ENCODE data around the gene STON2.

STON2 gene

GRCh38 chr14:81314443-81315175, 85.5 kb downstream of the STON2 start:
- H3K4me1 ChIP-seq (ENCODE audit: insufficient read depth, low read length) = peaks cover 54% of the 10 kb centered on the region
- H3K9me3 ChIP-seq (ENCODE audit: insufficient read depth, low read depth, low read length) = no peaks in the 10 kb centered on the region
- 70% methylated on average over 2 of the region's 4 CpGs for WGBS
- H3K27ac ChIP-seq (ENCODE audit: low read depth, low read length) = peak overlapping the region; percentile 94
- H3K27me3 ChIP-seq (ENCODE audit: insufficient read depth, low read length) = no peaks in the 10 kb centered on the region
- peak overlapping the region; percentile 65; the same call in 1 of the 2 replicates for H3K9ac ChIP-seq (ENCODE audit: low read depth, low read length)
- H3K4me3 ChIP-seq (ENCODE audit: low read length) = no peak overlapping the region
- no peaks in the 10 kb centered on the region for H3K36me3 ChIP-seq (ENCODE audit: insufficient read depth, low read length)

- WGBS = 98% methylated on average over 2 of the region's 3 CpGs
- Histone ChIP-seq H3K27me3 (ENCODE audit: insufficient read depth, low read length) (no peaks in the 10 kb centered on the region), H3K9me3 (ENCODE audit: insufficient read depth, low read depth, low read length) (no peaks in the 10 kb centered on the region), H3K27ac (ENCODE audit: low read depth, low read length) (no peak overlapping the region), H3K36me3 (ENCODE audit: insufficient read depth, low read length) (no peaks in the 10 kb centered on the region), H3K4me1 (ENCODE audit: insufficient read depth, low read length) (peaks cover 54% of the 10 kb centered on the region), H3K9ac (ENCODE audit: low read depth, low read length) (no peak overlapping the region), H3K4me3 (ENCODE audit: low read length) (no peak overlapping the region)
Observed at GRCh38 chr14:81313775-81314429, 86.2 kb downstream of the STON2 start.

DNA sequence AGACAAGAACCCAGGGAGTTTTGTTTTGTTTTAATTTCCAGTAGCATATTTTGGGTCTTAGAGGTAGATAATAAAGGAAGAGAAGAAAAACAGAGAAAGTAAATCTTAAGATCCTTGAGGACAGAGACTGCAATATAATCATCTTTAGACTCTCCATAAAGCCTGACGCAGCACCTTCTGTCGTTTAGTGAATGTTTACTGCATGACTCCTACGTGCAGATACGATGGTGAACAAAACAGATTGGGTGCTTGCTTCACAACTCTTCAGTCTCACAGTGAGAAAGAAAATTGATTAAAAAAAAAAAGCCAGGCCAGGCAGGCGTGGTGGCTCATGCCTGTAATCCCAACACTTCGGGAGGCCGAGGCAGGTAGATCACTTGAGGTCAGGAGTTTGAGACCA, 86.9 kb downstream of the STON2 start:
- Histone ChIP-seq H3K27me3 (ENCODE audit: insufficient read depth, low read length) (no peaks in the 10 kb centered on the region), H3K9me3 (ENCODE audit: insufficient read depth, low read depth, low read length) (no peaks in the 10 kb centered on the region), H3K4me3 (ENCODE audit: low read length) (no peak overlapping the region), H3K4me1 (ENCODE audit: insufficient read depth, low read length) (peaks cover 54% of the 10 kb centered on the region), H3K27ac (ENCODE audit: low read depth, low read length) (no peak overlapping the region), H3K36me3 (ENCODE audit: insufficient read depth, low read length) (no peaks in the 10 kb centered on the region), H3K9ac (ENCODE audit: low read depth, low read length) (no peak overlapping the region)
- WGBS = 78% methylated on average over 7 of the region's 7 CpGs

DNA sequence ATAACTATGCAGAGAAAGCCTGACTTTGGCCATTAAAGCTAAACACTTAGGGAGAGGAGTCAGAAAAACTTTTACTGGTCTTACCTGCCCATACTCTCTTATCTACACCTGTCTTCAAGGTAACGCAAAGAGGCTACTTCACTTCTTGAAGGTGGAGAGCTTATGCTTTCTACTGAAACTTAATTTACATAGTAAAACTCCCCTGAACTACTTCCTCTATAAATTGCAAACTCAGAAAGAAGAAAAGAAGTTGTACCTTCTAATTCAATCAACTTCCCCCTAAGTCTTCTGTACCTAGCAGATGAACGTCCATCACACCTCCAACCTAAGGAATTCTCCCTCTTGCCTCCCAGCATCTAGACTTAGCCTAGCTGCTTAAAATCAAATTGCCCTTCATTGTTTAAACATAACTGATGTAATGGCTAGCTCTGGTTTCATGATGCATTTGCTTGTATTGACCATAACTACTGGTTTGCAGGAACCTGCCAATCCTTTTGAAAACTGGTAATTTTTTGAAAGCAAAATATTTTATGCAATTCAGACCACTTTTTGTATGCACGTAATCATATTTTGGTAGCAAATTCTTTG, 87.7 kb downstream of the STON2 start:
- Histone ChIP-seq H3K27ac (ENCODE audit: low read depth, low read length) (no peak overlapping the region), H3K36me3 (ENCODE audit: insufficient read depth, low read length) (no peaks in the 10 kb centered on the region), H3K4me3 (ENCODE audit: low read length) (no peak overlapping the region), H3K27me3 (ENCODE audit: insufficient read depth, low read length) (no peaks in the 10 kb centered on the region), H3K4me1 (ENCODE audit: insufficient read depth, low read length) (peaks cover 60% of the 10 kb centered on the region), H3K9ac (ENCODE audit: low read depth, low read length) (no peak overlapping the region), H3K9me3 (ENCODE audit: insufficient read depth, low read depth, low read length) (no peaks in the 10 kb centered on the region)
- 83% methylated on average over 3 of the region's 3 CpGs for WGBS

- Histone ChIP-seq H3K9ac (ENCODE audit: low read depth, low read length) (no peak overlapping the region), H3K4me1 (ENCODE audit: insufficient read depth, low read length) (peaks cover 65% of the 10 kb centered on the region), H3K4me3 (ENCODE audit: low read length) (no peak overlapping the region), H3K27ac (ENCODE audit: low read depth, low read length) (no peak overlapping the region), H3K36me3 (ENCODE audit: insufficient read depth, low read length) (no peaks in the 10 kb centered on the region), H3K9me3 (ENCODE audit: insufficient read depth, low read depth, low read length) (no peaks in the 10 kb centered on the region), H3K27me3 (ENCODE audit: insufficient read depth, low read length) (no peaks in the 10 kb centered on the region)
- 91% methylated on average over 4 of the region's 5 CpGs for WGBS
Observed at GRCh38 chr14:81311778-81312177, 88.3 kb downstream of the STON2 start.

DNA sequence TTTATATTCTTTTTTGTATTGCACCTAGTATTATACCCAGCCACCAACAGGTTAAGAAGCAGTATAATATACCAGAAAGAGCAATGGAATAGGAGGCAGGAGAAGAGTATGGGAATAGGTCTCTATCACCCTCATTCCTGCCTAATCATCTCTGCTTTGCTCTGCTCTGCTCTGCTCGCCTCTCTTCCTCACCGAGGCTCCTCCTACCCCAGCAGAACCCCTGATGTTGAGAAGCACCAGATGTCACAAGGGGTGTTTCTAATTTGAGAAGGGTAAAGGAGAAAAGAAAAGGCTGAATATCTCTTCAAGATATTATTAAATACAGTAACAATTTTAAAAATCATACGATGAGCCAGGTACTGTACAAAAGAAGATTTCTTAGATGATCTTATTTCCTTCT, 89.0 kb downstream of the STON2 start:
- Histone ChIP-seq H3K36me3 (ENCODE audit: insufficient read depth, low read length) (no peaks in the 10 kb centered on the region), H3K27me3 (ENCODE audit: insufficient read depth, low read length) (no peaks in the 10 kb centered on the region), H3K4me3 (ENCODE audit: low read length) (no peak overlapping the region), H3K9me3 (ENCODE audit: insufficient read depth, low read depth, low read length) (no peaks in the 10 kb centered on the region), H3K4me1 (ENCODE audit: insufficient read depth, low read length) (peaks cover 64% of the 10 kb centered on the region), H3K9ac (ENCODE audit: low read depth, low read length) (no peak overlapping the region), H3K27ac (ENCODE audit: low read depth, low read length) (no peak overlapping the region)
- 40% methylated on average over 3 of the region's 3 CpGs for WGBS

DNA sequence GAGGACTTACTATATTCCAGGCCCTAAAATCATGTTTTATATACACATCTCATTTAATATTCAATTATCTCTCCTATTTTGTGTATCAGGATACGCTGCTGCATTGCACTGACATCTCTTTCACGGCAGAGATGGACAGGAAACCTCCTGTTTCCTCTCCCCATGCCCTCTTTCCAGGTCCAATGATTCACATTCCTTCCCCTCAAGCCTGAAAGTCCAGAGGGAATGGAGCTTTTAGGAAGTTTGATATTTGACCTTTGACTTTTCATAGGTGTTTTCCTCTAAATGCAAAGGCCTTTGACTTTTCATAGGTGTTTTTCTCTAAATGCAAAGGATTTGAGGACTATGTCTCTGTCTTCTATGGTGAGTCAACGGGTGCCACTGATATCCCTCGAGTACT, 89.5 kb downstream of the STON2 start:
- Histone ChIP-seq H3K4me1 (ENCODE audit: insufficient read depth, low read length) (peaks cover 61% of the 10 kb centered on the region), H3K27me3 (ENCODE audit: insufficient read depth, low read length) (no peaks in the 10 kb centered on the region), H3K4me3 (ENCODE audit: low read length) (no peak overlapping the region), H3K9ac (ENCODE audit: low read depth, low read length) (no peak overlapping the region), H3K36me3 (ENCODE audit: insufficient read depth, low read length) (no peaks in the 10 kb centered on the region), H3K27ac (ENCODE audit: low read depth, low read length) (no peak overlapping the region), H3K9me3 (ENCODE audit: insufficient read depth, low read depth, low read length) (no peaks in the 10 kb centered on the region)
- 71% methylated on average over 4 of the region's 4 CpGs for WGBS

DNA sequence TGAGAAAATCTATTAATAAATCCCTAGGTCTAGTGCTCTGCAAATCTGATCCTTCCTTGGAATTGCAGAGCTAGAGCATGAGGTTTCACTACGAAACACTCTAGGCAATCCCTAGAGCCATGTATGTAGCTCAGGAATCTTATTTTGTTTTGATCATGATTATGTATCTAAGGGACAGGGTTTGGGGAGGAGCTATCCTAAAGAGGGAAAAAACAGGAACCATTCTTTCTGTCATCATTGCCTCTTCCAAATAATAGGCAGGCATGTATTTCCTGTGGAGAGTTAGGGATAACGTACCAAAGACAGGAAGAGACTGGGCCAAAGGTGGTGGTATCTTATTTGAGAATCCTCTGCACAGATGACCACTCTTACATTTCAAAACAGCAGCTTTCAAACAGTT, 90.6 kb downstream of the STON2 start:
- peaks cover 58% of the 10 kb centered on the region for H3K4me1 ChIP-seq (ENCODE audit: insufficient read depth, low read length)
- no peaks in the 10 kb centered on the region for H3K9me3 ChIP-seq (ENCODE audit: insufficient read depth, low read depth, low read length)
- no peaks in the 10 kb centered on the region for H3K27me3 ChIP-seq (ENCODE audit: insufficient read depth, low read length)
- 97% methylated on average over 1 of the region's 2 CpGs for WGBS
- no peak overlapping the region for H3K4me3 ChIP-seq (ENCODE audit: low read length)
- H3K9ac ChIP-seq (ENCODE audit: low read depth, low read length) = no peak overlapping the region
- no peaks in the 10 kb centered on the region for H3K36me3 ChIP-seq (ENCODE audit: insufficient read depth, low read length)
- H3K27ac ChIP-seq (ENCODE audit: low read depth, low read length) = no peak overlapping the region

- no peaks in the 10 kb centered on the region for H3K36me3 ChIP-seq (ENCODE audit: insufficient read depth, low read length)
- WGBS = 98% methylated on average over 2 of the region's 3 CpGs
- H3K27me3 ChIP-seq (ENCODE audit: insufficient read depth, low read length) = no peaks in the 10 kb centered on the region
- no peak overlapping the region for H3K4me3 ChIP-seq (ENCODE audit: low read length)
- H3K9ac ChIP-seq (ENCODE audit: low read depth, low read length) = no peak overlapping the region
- H3K27ac ChIP-seq (ENCODE audit: low read depth, low read length) = no peak overlapping the region
- no peaks in the 10 kb centered on the region for H3K9me3 ChIP-seq (ENCODE audit: insufficient read depth, low read depth, low read length)
- H3K4me1 ChIP-seq (ENCODE audit: insufficient read depth, low read length) = peaks cover 33% of the 10 kb centered on the region
Observed at GRCh38 chr14:81305743-81306142, 94.4 kb downstream of the STON2 start.

- 90% methylated on average over 4 of the region's 4 CpGs for WGBS
- H3K4me1 ChIP-seq (ENCODE audit: insufficient read depth, low read length) = peaks cover 31% of the 10 kb centered on the region
Observed at GRCh38 chr14:81305065-81305464, 95.1 kb downstream of the STON2 start.

DNA sequence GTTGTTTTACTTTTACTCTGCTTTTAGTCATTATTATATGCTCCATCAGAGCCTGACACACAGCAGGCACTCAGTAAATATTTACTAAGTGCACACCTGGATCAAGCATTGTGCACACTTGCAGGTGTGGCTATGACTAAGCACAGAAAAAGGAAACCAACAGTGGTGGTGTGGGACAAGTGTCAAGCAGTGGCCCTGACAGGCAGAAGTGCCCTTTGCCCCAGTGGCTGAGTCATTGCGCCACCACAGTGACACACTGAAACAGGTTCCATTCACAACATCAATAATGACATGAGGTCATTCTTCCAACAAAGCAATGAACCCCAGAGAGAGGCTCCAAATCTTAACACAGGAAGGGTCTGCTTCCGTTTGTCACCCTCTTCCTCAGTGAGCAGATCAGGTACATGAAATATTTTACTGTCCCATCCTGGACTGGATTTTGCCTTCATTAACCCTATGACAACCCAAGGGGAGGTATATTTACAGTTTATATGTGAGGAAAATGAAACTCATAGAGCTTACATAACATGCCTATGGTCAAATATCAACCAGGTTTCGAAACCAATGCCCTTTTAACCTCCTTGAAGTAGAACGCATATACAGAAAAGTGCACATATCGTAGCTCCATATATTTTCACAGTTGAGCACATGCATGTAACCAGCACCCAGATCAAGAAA, 96.7 kb downstream of the STON2 start:
- Histone ChIP-seq H3K4me3 (ENCODE audit: low read length) (no peak overlapping the region), H3K27me3 (ENCODE audit: insufficient read depth, low read length) (no peaks in the 10 kb centered on the region), H3K9me3 (ENCODE audit: insufficient read depth, low read depth, low read length) (no peaks in the 10 kb centered on the region), H3K9ac (ENCODE audit: low read depth, low read length) (no peak overlapping the region), H3K36me3 (ENCODE audit: insufficient read depth, low read length) (no peaks in the 10 kb centered on the region), H3K4me1 (ENCODE audit: insufficient read depth, low read length) (peaks cover 31% of the 10 kb centered on the region), H3K27ac (ENCODE audit: low read depth, low read length) (no peak overlapping the region)
- WGBS = 94% methylated on average over 5 of the region's 5 CpGs

More at GRCh38 chr14:81305065-81305464, 95.1 kb downstream of the STON2 start:
- Histone ChIP-seq H3K27me3 (ENCODE audit: insufficient read depth, low read length) (no peaks in the 10 kb centered on the region), H3K36me3 (ENCODE audit: insufficient read depth, low read length) (no peaks in the 10 kb centered on the region), H3K4me3 (ENCODE audit: low read length) (no peak overlapping the region), H3K27ac (ENCODE audit: low read depth, low read length) (no peak overlapping the region), H3K9ac (ENCODE audit: low read depth, low read length) (no peak overlapping the region), H3K9me3 (ENCODE audit: insufficient read depth, low read depth, low read length) (no peaks in the 10 kb centered on the region)

All from HUES64 (cell line).